Measurements from ENCODE around the gene CMTM5.
"Not testable (repeated sequence)": the region's sequence is repeated elsewhere in the genome, so short reads cannot be mapped to it uniquely, and the experiment has no call there.

CMTM5 gene

GRCh38 chr14:23396781-23397407 is 20.0 kb downstream of the CMTM5 start:
- Histone ChIP-seq H3K36me3 (replicated peaks; ENCODE audit: low read depth, low read length) (no peaks in the 10 kb centered on the region), H3K9ac (ENCODE audit: low read length) (no peak overlapping the region), H3K4me3 (ENCODE audit: low read length) (no peak overlapping the region), H2AFZ (ENCODE audit: low read depth, low read length) (no peak overlapping the region), H3K27ac (ENCODE audit: low read length) (no peak overlapping the region), H3K4me1 (ENCODE audit: low read length) (peaks cover 7% of the 10 kb centered on the region), H3K9me3 (ENCODE audit: insufficient read depth, low read length) (no peaks in the 10 kb centered on the region), H3K4me2 (ENCODE audit: low read length) (no peak overlapping the region), H4K20me1 (ENCODE audit: insufficient read depth, low read length) (no peaks in the 10 kb centered on the region), H3K27me3 (ENCODE audit: low read depth, low read length) (peaks cover 7% of the 10 kb centered on the region), H3K79me2 (ENCODE audit: low read length) (no peaks in the 10 kb centered on the region)
- TF ChIP-seq, protein P1, sequence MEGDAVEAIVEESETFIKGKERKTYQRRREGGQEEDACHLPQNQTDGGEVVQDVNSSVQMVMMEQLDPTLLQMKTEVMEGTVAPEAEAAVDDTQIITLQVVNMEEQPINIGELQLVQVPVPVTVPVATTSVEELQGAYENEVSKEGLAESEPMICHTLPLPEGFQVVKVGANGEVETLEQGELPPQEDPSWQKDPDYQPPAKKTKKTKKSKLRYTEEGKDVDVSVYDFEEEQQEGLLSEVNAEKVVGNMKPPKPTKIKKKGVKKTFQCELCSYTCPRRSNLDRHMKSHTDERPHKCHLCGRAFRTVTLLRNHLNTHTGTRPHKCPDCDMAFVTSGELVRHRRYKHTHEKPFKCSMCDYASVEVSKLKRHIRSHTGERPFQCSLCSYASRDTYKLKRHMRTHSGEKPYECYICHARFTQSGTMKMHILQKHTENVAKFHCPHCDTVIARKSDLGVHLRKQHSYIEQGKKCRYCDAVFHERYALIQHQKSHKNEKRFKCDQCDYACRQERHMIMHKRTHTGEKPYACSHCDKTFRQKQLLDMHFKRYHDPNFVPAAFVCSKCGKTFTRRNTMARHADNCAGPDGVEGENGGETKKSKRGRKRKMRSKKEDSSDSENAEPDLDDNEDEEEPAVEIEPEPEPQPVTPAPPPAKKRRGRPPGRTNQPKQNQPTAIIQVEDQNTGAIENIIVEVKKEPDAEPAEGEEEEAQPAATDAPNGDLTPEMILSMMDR (IDR thresholded peaks at IDR 0.05; ENCODE audit: low read depth, low read length): no peak
- no peak for TF ChIP-seq EZH2phosphoT487 (IDR thresholded peaks at IDR 0.05; ENCODE audit: low read depth)

DNA sequence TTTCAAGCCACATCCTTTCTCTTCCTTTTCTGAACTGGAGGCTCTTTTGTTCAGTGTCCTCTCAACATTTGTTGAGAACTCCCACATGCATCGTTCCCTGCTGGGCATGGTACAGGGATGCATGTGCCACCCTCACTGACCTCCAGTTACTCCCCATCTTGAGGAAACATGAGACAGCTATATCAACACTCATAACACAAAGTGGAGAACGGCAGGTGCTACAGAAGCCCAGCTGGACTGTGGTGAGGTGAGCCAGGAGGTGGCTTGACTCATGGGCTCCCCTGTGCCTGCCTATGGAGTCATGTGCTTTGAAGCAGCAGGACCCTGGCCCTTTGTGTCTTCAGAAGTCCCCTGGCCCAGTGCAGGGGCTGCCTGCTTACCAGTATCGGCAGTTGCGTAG is 21.5 kb downstream of the CMTM5 start:
- Histone ChIP-seq H3K79me2 (ENCODE audit: low read length) (no peaks in the 10 kb centered on the region), H3K36me3 (replicated peaks; ENCODE audit: low read depth, low read length) (no peaks in the 10 kb centered on the region), H3K4me1 (ENCODE audit: low read length) (peaks cover 19% of the 10 kb centered on the region), H3K27me3 (ENCODE audit: low read depth, low read length) (peaks cover 3% of the 10 kb centered on the region; the same call in 1 of the 2 replicates), H3K9ac (ENCODE audit: low read length) (no peak overlapping the region), H4K20me1 (ENCODE audit: insufficient read depth, low read length) (no peaks in the 10 kb centered on the region), H3K27ac (ENCODE audit: low read length) (no peak overlapping the region), H3K9me3 (ENCODE audit: insufficient read depth, low read length) (no peaks in the 10 kb centered on the region), H2AFZ (ENCODE audit: low read depth, low read length) (no peak overlapping the region), H3K4me2 (ENCODE audit: low read length) (no peak overlapping the region), H3K4me3 (ENCODE audit: low read length) (no peak overlapping the region)
- TF ChIP-seq EZH2phosphoT487 (IDR thresholded peaks at IDR 0.05; ENCODE audit: low read depth): no peak
- TF ChIP-seq, protein P1 (IDR thresholded peaks at IDR 0.05; ENCODE audit: low read depth, low read length): no peak

DNA sequence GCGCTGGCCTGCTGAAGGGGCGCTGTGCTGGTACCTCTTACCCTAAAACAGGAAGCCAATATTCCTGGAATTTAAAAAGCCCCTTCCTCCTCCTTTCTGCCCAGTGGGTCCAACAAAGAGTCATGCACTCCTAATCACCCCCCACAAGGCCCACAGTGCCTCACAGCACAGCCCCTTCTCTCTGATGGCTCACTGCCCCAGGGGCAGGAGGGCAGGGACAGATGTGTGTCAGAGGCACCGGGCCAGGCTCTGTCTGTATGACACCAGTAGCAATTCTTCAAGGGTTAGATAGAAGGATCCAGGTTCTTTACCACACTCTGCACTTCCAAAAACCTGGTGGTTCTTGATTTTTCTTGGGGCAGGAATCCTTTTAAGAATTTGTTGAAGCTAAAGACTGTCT is 22.3 kb downstream of the CMTM5 start:
- Histone ChIP-seq H3K27ac (ENCODE audit: low read length) (no peak overlapping the region), H3K4me2 (ENCODE audit: low read length) (no peak overlapping the region), H3K9ac (ENCODE audit: low read length) (no peak overlapping the region), H4K20me1 (ENCODE audit: insufficient read depth, low read length) (no peaks in the 10 kb centered on the region), H2AFZ (ENCODE audit: low read depth, low read length) (no peak overlapping the region), H3K9me3 (ENCODE audit: insufficient read depth, low read length) (no peaks in the 10 kb centered on the region), H3K4me3 (ENCODE audit: low read length) (no peak overlapping the region), H3K36me3 (replicated peaks; ENCODE audit: low read depth, low read length) (no peaks in the 10 kb centered on the region), H3K79me2 (ENCODE audit: low read length) (no peaks in the 10 kb centered on the region), H3K27me3 (ENCODE audit: low read depth, low read length) (no peaks in the 10 kb centered on the region), H3K4me1 (ENCODE audit: low read length) (peaks cover 25% of the 10 kb centered on the region)
- TF ChIP-seq, protein P1 (IDR thresholded peaks at IDR 0.05; ENCODE audit: low read depth, low read length): no peak
- no peak for TF ChIP-seq EZH2phosphoT487 (IDR thresholded peaks at IDR 0.05; ENCODE audit: low read depth)

GRCh38 chr14:23399591-23399990 is 22.7 kb downstream of the CMTM5 start:
- H3K4me2 ChIP-seq (ENCODE audit: low read length): no peak overlapping the region
- no peaks in the 10 kb centered on the region for H4K20me1 ChIP-seq (ENCODE audit: insufficient read depth, low read length)
- H3K4me1 ChIP-seq (ENCODE audit: low read length): peaks cover 25% of the 10 kb centered on the region
- no peaks in the 10 kb centered on the region for H3K36me3 ChIP-seq (replicated peaks; ENCODE audit: low read depth, low read length)
- no peak overlapping the region for H3K9ac ChIP-seq (ENCODE audit: low read length)
- TF ChIP-seq, protein P1 (IDR thresholded peaks at IDR 0.05; ENCODE audit: low read depth, low read length): no peak
- TF ChIP-seq EZH2phosphoT487 (IDR thresholded peaks at IDR 0.05; ENCODE audit: low read depth): no peak
- no peak overlapping the region for H2AFZ ChIP-seq (ENCODE audit: low read depth, low read length)
- no peaks in the 10 kb centered on the region for H3K27me3 ChIP-seq (ENCODE audit: low read depth, low read length)
- H3K4me3 ChIP-seq (ENCODE audit: low read length): no peak overlapping the region
- H3K27ac ChIP-seq (ENCODE audit: low read length): no peak overlapping the region
- no peaks in the 10 kb centered on the region for H3K79me2 ChIP-seq (ENCODE audit: low read length)
- no peaks in the 10 kb centered on the region for H3K9me3 ChIP-seq (ENCODE audit: insufficient read depth, low read length)

- H4K20me1 ChIP-seq (ENCODE audit: insufficient read depth, low read length); H3K4me2 ChIP-seq (ENCODE audit: low read length); H3K36me3 ChIP-seq (replicated peaks; ENCODE audit: low read depth, low read length); H3K27me3 ChIP-seq (ENCODE audit: low read depth, low read length); H2AFZ ChIP-seq (ENCODE audit: low read depth, low read length); H3K9ac ChIP-seq (ENCODE audit: low read length); H3K79me2 ChIP-seq (ENCODE audit: low read length); H3K27ac ChIP-seq (ENCODE audit: low read length); H3K9me3 ChIP-seq (ENCODE audit: insufficient read depth, low read length); H3K4me3 ChIP-seq (ENCODE audit: low read length): not testable (repeated sequence)
- peaks cover 25% of the 10 kb centered on the region for H3K4me1 ChIP-seq (ENCODE audit: low read length)
These were observed 23.8 kb downstream of the CMTM5 start for GRCh38 chr14:23400496-23401149.

Data from OCI-LY3 (cell line).